K562 (cell line): ENCODE measurements around the gene SPAG9. TPM values are rescaled to one million over a fixed set of nuclear protein-coding genes. Genes with fewer than 3 reads are reported as not detected.

ENCODE experiments used
- ADNP ChIP-seq: fragments of 200-800 bp; sonication (Bioruptor generic); IDR thresholded peaks from 2 replicates; pipeline ENCODE4 v1.6.1; 2016; ENCODE audit warnings: missing genetic modification characterization, missing compliant biosample characterization
- CEBPG ChIP-seq, 3 experiments: fragments of 200-800 bp in 1 of 3; sonication (Bioruptor generic) in 1 of 3; sonication (generic) in 1 of 3; formaldehyde crosslinking in 1 of 3; IDR thresholded peaks in 2 of 3; conservative IDR thresholded peaks in 1 of 3; 2 replicates each; pipeline versions ENCODE4 v1.6.1 to v1.8.0; 2016 to 2022; ENCODE audit warnings: missing compliant biosample characterization in 2 of 3, missing genetic modification characterization in 2 of 3, mild to moderate bottlenecking in 1 of 3, missing genetic modification reagents in 1 of 3
- RREB1 ChIP-seq: fragments of 250-450 bp; sonication (Bioruptor Pico); IDR thresholded peaks from 2 replicates; pipeline ENCODE4 v1.4.0; 2020
- USF2 ChIP-seq: sonication (generic); formaldehyde crosslinking; IDR thresholded peaks from 2 replicates; pipeline ENCODE4 v1.5.0; 2020; ENCODE audit warnings: missing genetic modification reagents
- polyA plus RNA-seq, 8 experiments: library from polyadenylated mRNA; depleted of rRNA in 4 of 8; stranded (reverse) in 5 of 8; unstranded in 3 of 8; fragments of >200 nt; fragmentation: Nextera tagmentation in 2 of 8; fragmentation: Illumina TruSeq in 1 of 8; extraction: Ambion mirVana in 2 of 8; extraction: Trizol in 1 of 8; gene quantifications; 2 replicates each; pipeline versions ENCODE4 v1.2.1 to v1.2.3, GENCODE V29; 2011 to 2014; ENCODE audit warnings: inconsistent platforms in 1 of 8, missing spikeins in 1 of 8
- total RNA-seq, 7 experiments: library from RNA; depleted of rRNA in 6 of 7; stranded (reverse); fragments of >200 nt in 6 of 7; fragmentation: Illumina TruSeq in 2 of 7; extraction: Trizol in 2 of 7; gene quantifications; 2 replicates each; pipeline versions ENCODE4 v1.2.1 to v1.2.3, GENCODE V29; 2011 to 2021; ENCODE audit warnings: low replicate concordance in 1 of 7

Gene SPAG9
- total and polyA plus RNA-seq, 9 of the 15 experiments (the other 6 are each of a cell fraction or from before 2014, with no cell fraction given), result 12.2 to 99.2 (median 58.2) TPM

- no peak for TF ChIP-seq RREB1 (CRISPR knock-in tag)
- TF ChIP-seq ADNP (tag), result no peak
- TF ChIP-seq USF2 (CRISPR knock-in tag), result no peak
- no peak for TF ChIP-seq CEBPG (CRISPR knock-in tag; IDR thresholded peaks at IDR 0.05)
- no peak for TF ChIP-seq CEBPG (tag; conservative IDR thresholded peaks at IDR 0.05 in 1 of 2, IDR thresholded peaks at IDR 0.05 in 1 of 2)
These were observed 162.8 kb downstream of the SPAG9 start (continued) for GRCh38 chr17:50957600-50958575.
